Adrenal gland (tissue), 5 donors: ENCODE measurements around the gene SHB.

ENCODE experiments used
- POLR2A ChIP-seq, 2 donors: fragments of 450-650 bp; IDR thresholded peaks; one replicate each; pipeline ENCODE4 v1.6.1; 2017; ENCODE audit warnings: antibody characterized with exemption in 2 of 2, mild to moderate bottlenecking in 2 of 2, moderate library complexity in 1 of 2
- TF ChIP-seq, protein P1 (sequence below), 6 experiments: fragments of 450-650 bp in 4 of 6; fragments of 200-600 bp in 2 of 6; sonication (generic) in 1 of 6; IDR thresholded peaks; 1 replicate in 5 of 6; 2 replicates in 1 of 6; pipeline versions ENCODE4 v1.5.1 to v1.8.0; 2016 to 2021; ENCODE audit warnings: antibody characterized with exemption in 6 of 6, mild to moderate bottlenecking in 2 of 6, moderate library complexity in 1 of 6
- donor health status: DM: no; HTN: no; CAD: no.

DNA sequence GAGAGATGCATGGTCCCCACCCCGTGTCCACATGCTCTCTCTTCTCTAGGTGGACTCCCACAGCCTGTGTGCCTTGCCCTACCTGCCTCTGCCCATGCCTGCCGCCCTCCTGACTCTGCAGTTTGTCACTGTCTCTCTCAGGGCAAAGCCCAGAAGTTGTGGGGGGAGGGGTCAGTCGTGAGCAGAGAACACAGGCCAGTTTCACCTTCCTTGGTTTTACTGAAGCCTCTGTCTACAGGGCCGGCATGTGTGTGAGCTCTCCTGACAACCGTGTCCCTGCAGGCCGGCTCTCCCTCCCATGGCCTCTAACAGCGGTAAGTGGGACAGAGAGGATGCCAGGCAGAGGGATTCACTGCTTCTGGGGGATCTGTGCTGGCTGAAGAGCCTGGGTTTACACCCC is 121.6 kb downstream of the SHB start:
- TF ChIP-seq, protein P1, sequence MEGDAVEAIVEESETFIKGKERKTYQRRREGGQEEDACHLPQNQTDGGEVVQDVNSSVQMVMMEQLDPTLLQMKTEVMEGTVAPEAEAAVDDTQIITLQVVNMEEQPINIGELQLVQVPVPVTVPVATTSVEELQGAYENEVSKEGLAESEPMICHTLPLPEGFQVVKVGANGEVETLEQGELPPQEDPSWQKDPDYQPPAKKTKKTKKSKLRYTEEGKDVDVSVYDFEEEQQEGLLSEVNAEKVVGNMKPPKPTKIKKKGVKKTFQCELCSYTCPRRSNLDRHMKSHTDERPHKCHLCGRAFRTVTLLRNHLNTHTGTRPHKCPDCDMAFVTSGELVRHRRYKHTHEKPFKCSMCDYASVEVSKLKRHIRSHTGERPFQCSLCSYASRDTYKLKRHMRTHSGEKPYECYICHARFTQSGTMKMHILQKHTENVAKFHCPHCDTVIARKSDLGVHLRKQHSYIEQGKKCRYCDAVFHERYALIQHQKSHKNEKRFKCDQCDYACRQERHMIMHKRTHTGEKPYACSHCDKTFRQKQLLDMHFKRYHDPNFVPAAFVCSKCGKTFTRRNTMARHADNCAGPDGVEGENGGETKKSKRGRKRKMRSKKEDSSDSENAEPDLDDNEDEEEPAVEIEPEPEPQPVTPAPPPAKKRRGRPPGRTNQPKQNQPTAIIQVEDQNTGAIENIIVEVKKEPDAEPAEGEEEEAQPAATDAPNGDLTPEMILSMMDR (IDR thresholded peaks at IDR 0.05) = no peak
- no peak for TF ChIP-seq POLR2A (IDR thresholded peaks at IDR 0.05)
